ENCODE data around the gene STK39. TPM values are rescaled to one million over a fixed set of nuclear protein-coding genes. Genes with fewer than 3 reads are reported as not detected.

STK39 gene
- total and polyA plus RNA-seq, 9 of the 15 experiments (the other 6 are each of a cell fraction or from before 2014, with no cell fraction given), result 0.19 to 0.76 (median 0.51) TPM

DNA sequence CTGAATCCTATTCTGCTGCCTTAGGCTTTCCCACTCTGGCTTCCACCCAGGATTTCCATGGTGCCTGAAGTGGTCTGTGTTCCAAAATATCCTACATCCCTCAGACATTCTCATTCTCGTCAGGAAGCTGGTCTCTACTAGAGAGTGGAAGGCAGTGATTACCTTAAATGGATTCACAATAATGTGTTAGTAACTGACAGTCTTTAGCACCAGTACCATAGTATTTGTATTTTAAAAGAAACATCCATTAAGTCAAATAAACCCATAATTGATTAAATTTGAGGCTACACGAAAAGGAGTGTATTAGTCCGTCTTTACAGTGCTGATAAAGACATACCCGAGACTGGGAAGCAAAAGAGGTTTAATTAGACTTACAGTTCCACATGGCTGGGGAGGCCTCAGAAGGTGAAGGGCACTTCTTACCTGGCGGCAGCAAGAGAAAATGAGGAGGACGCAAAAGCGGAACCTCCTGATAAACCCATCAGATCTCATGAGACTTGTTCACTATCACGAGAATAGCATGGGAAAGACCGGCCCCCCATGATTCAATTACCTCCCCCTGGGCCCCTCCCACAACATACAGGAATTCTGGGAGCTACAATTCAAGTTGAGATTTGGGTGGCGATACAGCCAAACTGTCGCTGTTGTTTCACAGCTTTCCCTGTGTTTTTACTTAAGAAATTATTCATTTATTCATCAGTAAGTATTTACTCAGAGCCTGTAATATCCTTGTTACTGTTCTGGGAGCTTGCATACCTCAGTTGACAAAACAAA is 306.5 kb downstream of the STK39 start (continued):
- no peak for TF ChIP-seq SRSF3 (IDR thresholded peaks at IDR 0.05; ENCODE audit: insufficient read depth, low read length)
- TF ChIP-seq ZNF324 (CRISPR knock-in tag; IDR thresholded peaks at IDR 0.05), result no peak
- TF ChIP-seq ZNF57 (CRISPR knock-in tag; IDR thresholded peaks at IDR 0.05), result no peak
- TF ChIP-seq, protein P1, sequence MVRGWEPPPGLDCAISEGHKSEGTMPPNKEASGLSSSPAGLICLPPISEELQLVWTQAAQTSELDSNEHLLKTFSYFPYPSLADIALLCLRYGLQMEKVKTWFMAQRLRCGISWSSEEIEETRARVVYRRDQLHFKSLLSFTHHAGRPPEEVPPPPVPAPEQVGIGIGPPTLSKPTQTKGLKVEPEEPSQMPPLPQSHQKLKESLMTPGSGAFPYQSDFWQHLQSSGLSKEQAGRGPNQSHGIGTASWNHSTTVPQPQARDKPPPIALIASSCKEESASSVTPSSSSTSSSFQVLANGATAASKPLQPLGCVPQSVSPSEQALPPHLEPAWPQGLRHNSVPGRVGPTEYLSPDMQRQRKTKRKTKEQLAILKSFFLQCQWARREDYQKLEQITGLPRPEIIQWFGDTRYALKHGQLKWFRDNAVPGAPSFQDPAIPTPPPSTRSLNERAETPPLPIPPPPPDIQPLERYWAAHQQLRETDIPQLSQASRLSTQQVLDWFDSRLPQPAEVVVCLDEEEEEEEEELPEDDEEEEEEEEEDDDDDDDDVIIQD (CRISPR knock-in tag; IDR thresholded peaks at IDR 0.05), result no peak
- TF ChIP-seq ZNF584 (CRISPR knock-in tag; IDR thresholded peaks at IDR 0.05; ENCODE audit: low read depth), result no peak

DNA sequence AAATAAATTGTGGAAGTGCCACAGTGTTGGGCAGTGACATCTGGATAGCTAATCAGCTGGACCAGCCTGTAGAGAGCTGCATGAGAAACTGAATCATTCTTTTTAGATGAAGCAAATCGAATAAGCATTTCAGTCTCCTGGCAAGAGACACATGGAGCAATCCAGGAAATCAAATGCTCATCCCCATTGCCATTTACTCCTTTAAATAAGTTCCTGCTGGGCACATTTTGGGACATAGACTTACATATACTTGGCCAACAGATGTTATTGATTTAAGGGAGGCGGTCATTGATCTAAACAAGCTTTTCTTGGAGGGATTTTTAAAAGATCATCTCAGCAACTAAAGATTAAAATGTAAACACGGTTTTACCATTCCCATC is 307.1 kb downstream of the STK39 start:
- Histone ChIP-seq H3K36me3 (ENCODE audit: control insufficient read depth, insufficient read depth, low read length) (peaks cover 52% of the 10 kb centered on the region), H3K27me3 (ENCODE audit: control insufficient read depth in 2 of 2, insufficient read depth in 2 of 2, low read length in 2 of 2) (no peaks in the 10 kb centered on the region), H3K9me3 (replicated peaks; ENCODE audit: control insufficient read depth, insufficient read depth, low read depth, low read length) (no peaks in the 10 kb centered on the region), H3K27ac (ENCODE audit: extremely low read depth, low read depth, low read length) (peak overlapping the region; percentile 77), H3K9ac (ENCODE audit: insufficient read depth in 1 of 2, low read depth in 2 of 2, low read length in 2 of 2) (peak overlapping the region; percentile 86 to 92), H3K9me1 (ENCODE audit: control insufficient read depth, insufficient read depth, low read length) (no peaks in the 10 kb centered on the region), H2AFZ (ENCODE audit: low read depth, low read length) (no peak overlapping the region), H3K79me2 (ENCODE audit: control insufficient read depth, insufficient read depth, low read length) (peaks cover 72% of the 10 kb centered on the region), H3K4me1 (replicated peaks in 1 of 2; ENCODE audit: control insufficient read depth in 2 of 2, insufficient read depth in 2 of 2, low read length in 2 of 2) (peaks cover 3 to 35% of the 10 kb centered on the region in 2 experiments; a peak in 3 of 5 replicates), H4K20me1 (replicated peaks; ENCODE audit: control insufficient read depth, insufficient read depth, low read length) (peaks cover 22% of the 10 kb centered on the region), H3K4me3 (peak overlapping the region; percentile 67), H3K4me2 (ENCODE audit: insufficient read depth, low read length) (peak overlapping the region; percentile 97)
- WGBS (ENCODE audit: insufficient coverage, low coverage, missing lambda C conversion rate), result 2% methylated on average over 3 of the region's 3 CpGs
- FAIRE-seq, result no peak
- intact Hi-C loops (cut with micrococcal nuclease), result loop anchor here (10.0 kb wide), 2 partner anchors 864 to 1566 kb away; partner anchors contain the start of genes NOSTRIN and SCN9A
- CTCF ChIA-PET (ENCODE audit: low intra/inter-chr PET ratio), result no interaction called here
- in situ Hi-C loops (cut with MboI), result loop anchor here (25.0 kb wide), 1 partner anchor 972 kb away; the partner anchor contains the start of gene G6PC2
- no peak for DNase-seq (ENCODE audit: extremely low read depth in 1 of 4, low spot score in 3 of 4)
- no TSS peak for BruUV-seq (replicated peaks)
- POLR2A ChIA-PET, result interaction anchor here (0.6 to 8.2 kb wide), 19 partner anchors 9 to 383 kb away, joined by 3 to 94 read pairs (median 9); no protein-coding TSS in a partner anchor
- peak; percentile 15 for ATAC-seq
- TF ChIP-seq KDM5B (IDR thresholded peaks at IDR 0.05; ENCODE audit: insufficient replicate concordance, low read depth, low read length) (no peak), NCOR1 (IDR thresholded peaks at IDR 0.05) (no peak), FOSL1 (tag; conservative IDR thresholded peaks at IDR 0.05) (no peak), HNRNPL (IDR thresholded peaks at IDR 0.05; ENCODE audit: low read depth, low read length) (peak; percentile 41; the same call in 1 of the 2 replicates), EGR1 (conservative IDR thresholded peaks at IDR 0.05) (no peak), ZNF253 (CRISPR knock-in tag; conservative IDR thresholded peaks at IDR 0.05) (no peak), CBX1 (IDR thresholded peaks at IDR 0.05; ENCODE audit: low read depth) (no peak), SP2 (IDR thresholded peaks at IDR 0.05; ENCODE audit: extremely low read depth, low read depth, low read length, poor library complexity, severe bottlenecking) (no peak), TBL1XR1 (IDR thresholded peaks at IDR 0.05; ENCODE audit: low read length in 2 of 2) (peak in 1 of 2 experiments; percentile 45; a peak in 1 of 4 replicates), ZNF507 (tag; conservative IDR thresholded peaks at IDR 0.05) (no peak), ZNF146 (CRISPR knock-in tag; IDR thresholded peaks at IDR 0.05; ENCODE audit: unreplicated experiment) (no peak)
- TF ChIP-seq, protein P2, sequence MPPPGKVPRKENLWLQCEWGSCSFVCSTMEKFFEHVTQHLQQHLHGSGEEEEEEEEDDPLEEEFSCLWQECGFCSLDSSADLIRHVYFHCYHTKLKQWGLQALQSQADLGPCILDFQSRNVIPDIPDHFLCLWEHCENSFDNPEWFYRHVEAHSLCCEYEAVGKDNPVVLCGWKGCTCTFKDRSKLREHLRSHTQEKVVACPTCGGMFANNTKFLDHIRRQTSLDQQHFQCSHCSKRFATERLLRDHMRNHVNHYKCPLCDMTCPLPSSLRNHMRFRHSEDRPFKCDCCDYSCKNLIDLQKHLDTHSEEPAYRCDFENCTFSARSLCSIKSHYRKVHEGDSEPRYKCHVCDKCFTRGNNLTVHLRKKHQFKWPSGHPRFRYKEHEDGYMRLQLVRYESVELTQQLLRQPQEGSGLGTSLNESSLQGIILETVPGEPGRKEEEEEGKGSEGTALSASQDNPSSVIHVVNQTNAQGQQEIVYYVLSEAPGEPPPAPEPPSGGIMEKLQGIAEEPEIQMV (tag; conservative IDR thresholded peaks at IDR 0.05; ENCODE audit: low read depth), result no peak

All from K562 (cell line).